Astrocyte (in vitro differentiated cells and primary cell): ENCODE results near the gene PIMREG. TPM values are rescaled to one million over a fixed set of nuclear protein-coding genes. Genes with fewer than 3 reads are reported as not detected.

Experiments used
- DNase-seq: peaks from one replicate; pipeline ENCODE4 v3.0.0-alpha.2; 2010; ENCODE audit warnings: low read depth
- FAIRE-seq: peaks from 2 replicates; lab custom pipeline; 2011; peaks lifted over from hg19 to GRCh38; lab: Jason Lieb, UNC
- H2AFZ ChIP-seq: 2 replicates; pipeline ENCODE4 v1.6.0; 2012; ENCODE audit warnings: low read depth, low read length, inconsistent platforms
- H3K27ac ChIP-seq: 2 replicates; pipeline ENCODE4 v1.5.1; 2011; ENCODE audit warnings: low read depth, low read length, inconsistent platforms
- H3K27me3 ChIP-seq: 2 replicates; pipeline ENCODE4 v1.6.0; 2011; ENCODE audit warnings: low read length, inconsistent platforms; ENCODE audit not compliant: insufficient read depth
- H3K36me3 ChIP-seq: 2 replicates; pipeline ENCODE4 v1.5.1; 2011; ENCODE audit warnings: low read length, inconsistent platforms; ENCODE audit not compliant: insufficient read depth
- H3K4me1 ChIP-seq: 2 replicates; pipeline ENCODE4 v1.5.1; 2011; ENCODE audit warnings: low read length, inconsistent platforms; ENCODE audit not compliant: insufficient read depth
- H3K4me2 ChIP-seq: 2 replicates; pipeline ENCODE4 v1.6.0; 2012; ENCODE audit warnings: low read length, inconsistent platforms
- H3K4me3 ChIP-seq: 2 replicates; pipeline ENCODE4 v1.5.1; 2011; ENCODE audit warnings: low read depth, mild to moderate bottlenecking, low read length, inconsistent platforms; ENCODE audit not compliant: insufficient read depth
- H3K79me2 ChIP-seq: 2 replicates; pipeline ENCODE4 v1.6.0; 2012; ENCODE audit warnings: mild to moderate bottlenecking, low read length, inconsistent platforms; ENCODE audit not compliant: insufficient read depth
- H3K9ac ChIP-seq: 2 replicates; pipeline ENCODE4 v1.6.0; 2012; ENCODE audit warnings: mild to moderate bottlenecking, low read length, inconsistent platforms
- H3K9me3 ChIP-seq: 2 replicates; pipeline ENCODE4 v1.5.1; 2012; ENCODE audit warnings: low read depth, mild to moderate bottlenecking, low read length, inconsistent platforms; ENCODE audit not compliant: insufficient read depth
- H4K20me1 ChIP-seq: 2 replicates; pipeline ENCODE4 v1.6.0; 2012; ENCODE audit warnings: low read length, inconsistent platforms; ENCODE audit not compliant: insufficient read depth
- H3K27ac Mint-ChIP-seq: one replicate; pipeline ENCODE4 v1.8.0; 2021; ENCODE audit warnings: mild to moderate bottlenecking, mixed read lengths; ENCODE audit not compliant: unreplicated experiment
- H3K27me3 Mint-ChIP-seq: one replicate; pipeline ENCODE4 v1.8.0; 2021; ENCODE audit warnings: low read depth, mixed read lengths; ENCODE audit not compliant: unreplicated experiment
- H3K36me3 Mint-ChIP-seq: one replicate; pipeline ENCODE4 v1.8.0; 2021; ENCODE audit warnings: low read depth, mixed read lengths; ENCODE audit not compliant: unreplicated experiment
- H3K4me1 Mint-ChIP-seq: one replicate; pipeline ENCODE4 v1.8.0; 2021; ENCODE audit warnings: low read depth, mixed read lengths; ENCODE audit not compliant: unreplicated experiment
- H3K4me3 Mint-ChIP-seq: one replicate; pipeline ENCODE4 v1.8.0; 2021; ENCODE audit warnings: mild to moderate bottlenecking, moderate library complexity, mixed read lengths; ENCODE audit not compliant: unreplicated experiment
- H3K9me3 Mint-ChIP-seq: one replicate; pipeline ENCODE4 v1.8.0; 2021; ENCODE audit warnings: mild to moderate bottlenecking, mixed read lengths; ENCODE audit not compliant: unreplicated experiment
- CTCF ChIP-seq: IDR thresholded peaks from 2 replicates; pipeline ENCODE4 v1.5.1; 2011; ENCODE audit warnings: low read depth, mild to moderate bottlenecking, inconsistent platforms, low read length, moderate library complexity; ENCODE audit not compliant: insufficient read depth
- EZH2 ChIP-seq: IDR thresholded peaks from 2 replicates; pipeline ENCODE4 v1.6.1; 2012; ENCODE audit warnings: mild to moderate bottlenecking, low read length, inconsistent platforms; ENCODE audit not compliant: insufficient read depth
- total RNA-seq: library from RNA; stranded (reverse); gene quantifications from 2 replicates; pipeline ENCODE4 v1.2.1, GENCODE V29; 2021

The PIMREG gene
- total RNA-seq, 1 donor from 2014 or later = 2.6 TPM

- Histone ChIP-seq H3K79me2 (no peaks in the 10 kb centered on the region), H3K4me2 (no peak overlapping the region), H4K20me1 (no peaks in the 10 kb centered on the region), H3K4me3 (no peak overlapping the region), H3K27me3 (no peaks in the 10 kb centered on the region), H3K9me3 (peaks cover 2% of the 10 kb centered on the region), H2AFZ (no peak overlapping the region), H3K4me1 (no peaks in the 10 kb centered on the region), H3K9ac (no peak overlapping the region), H3K36me3 (no peaks in the 10 kb centered on the region), H3K27ac (no peak overlapping the region)
- Mint-ChIP-seq H3K4me3 (no peak overlapping the region), H3K27ac (no peak overlapping the region), H3K4me1 (peaks cover 4% of the 10 kb centered on the region), H3K27me3 (peaks cover 41% of the 10 kb centered on the region), H3K36me3 (no peaks in the 10 kb centered on the region), H3K9me3 (peaks cover 4% of the 10 kb centered on the region)
- FAIRE-seq (no peak), DNase-seq (no peak)
- no peak for TF ChIP-seq EZH2
- TF ChIP-seq CTCF = no peak
Observed at GRCh38 chr17:6428207-6428965, 15.9 kb upstream of the PIMREG start.

GRCh38 chr17:6429266-6429665, 15.0 kb upstream of the PIMREG start:
- peaks cover 40% of the 10 kb centered on the region for H3K27me3 Mint-ChIP-seq
- no peaks in the 10 kb centered on the region for H3K36me3 Mint-ChIP-seq
- FAIRE-seq (no peak), DNase-seq (no peak)
- Histone ChIP-seq H3K27ac (no peak overlapping the region), H3K4me2 (no peak overlapping the region), H3K79me2 (no peaks in the 10 kb centered on the region), H3K4me3 (no peak overlapping the region), H3K9ac (no peak overlapping the region), H3K9me3 (peaks cover 2% of the 10 kb centered on the region), H3K36me3 (no peaks in the 10 kb centered on the region), H4K20me1 (no peaks in the 10 kb centered on the region), H3K4me1 (no peaks in the 10 kb centered on the region), H3K27me3 (no peaks in the 10 kb centered on the region), H2AFZ (no peak overlapping the region)
- peaks cover 4% of the 10 kb centered on the region for H3K9me3 Mint-ChIP-seq
- no peak for TF ChIP-seq EZH2
- no peak for TF ChIP-seq CTCF
- H3K4me3 Mint-ChIP-seq = no peak overlapping the region
- no peak overlapping the region for H3K27ac Mint-ChIP-seq
- peaks cover 4% of the 10 kb centered on the region for H3K4me1 Mint-ChIP-seq

GRCh38 chr17:6430769-6431168, 13.5 kb upstream of the PIMREG start:
- no peak overlapping the region for H3K4me3 ChIP-seq
- no peak for FAIRE-seq
- H3K27ac Mint-ChIP-seq = no peak overlapping the region

More at GRCh38 chr17:6430769-6431168, 13.5 kb upstream of the PIMREG start:
- peaks cover 31% of the 10 kb centered on the region for H3K27me3 Mint-ChIP-seq
- peaks cover 2% of the 10 kb centered on the region for H3K9me3 ChIP-seq
- no peak overlapping the region for H3K27ac ChIP-seq
- H3K36me3 ChIP-seq = no peaks in the 10 kb centered on the region
- peaks cover 4% of the 10 kb centered on the region for H3K4me1 Mint-ChIP-seq
- H3K9ac ChIP-seq = no peak overlapping the region
- no peak overlapping the region for H3K4me3 Mint-ChIP-seq
- H3K9me3 Mint-ChIP-seq = peaks cover 4% of the 10 kb centered on the region
- no peaks in the 10 kb centered on the region for H3K4me1 ChIP-seq
- no peaks in the 10 kb centered on the region for H3K36me3 Mint-ChIP-seq
- H3K27me3 ChIP-seq = no peaks in the 10 kb centered on the region
- no peaks in the 10 kb centered on the region for H4K20me1 ChIP-seq
- no peak overlapping the region for H2AFZ ChIP-seq
- no peaks in the 10 kb centered on the region for H3K79me2 ChIP-seq
- H3K4me2 ChIP-seq = no peak overlapping the region
- no peak for DNase-seq
- TF ChIP-seq EZH2 (no peak), CTCF (peak; percentile 16)
